Caco-2 (cell line): ENCODE measurements around the gene SCNN1A. TPM values are rescaled to one million over a fixed set of nuclear protein-coding genes. Genes with fewer than 3 reads are reported as not detected.

Experiments
- BruUV-seq: library from RNA; stranded (reverse); fragments of 400-500 nt; replicated peaks from 2 replicates; lab custom pipeline; 2021; lab: Mats Ljungman, UMichigan
- CTCF ChIA-PET: fragments of 300-600 bp; sonication (Branson Sonifier 250); formaldehyde crosslinking; loops from one replicate; lab custom pipeline; 2022; ENCODE audit warnings: antibody characterized with exemption; lab: Charles Lee
- POLR2A ChIA-PET: fragments of 300-600 bp; sonication (Branson Sonifier 250); formaldehyde crosslinking; loops from one replicate; lab custom pipeline; 2022; ENCODE audit warnings: antibody characterized with exemption; lab: Charles Lee
- DNase-seq, 2 experiments: peaks; one replicate each; pipeline versions ENCODE4 v3.0.0 to v3.0.0-alpha.2; 2020 to 2022
- H3K27me3 ChIP-seq: replicated peaks from 2 replicates; pipeline ENCODE4 v1.6.0; 2011; ENCODE audit warnings: low read length; ENCODE audit not compliant: control insufficient read depth, insufficient read depth
- H3K36me3 ChIP-seq: 2 replicates; pipeline ENCODE4 v1.5.1; 2011; ENCODE audit warnings: low read length; ENCODE audit not compliant: control insufficient read depth, insufficient read depth
- H3K4me1 ChIP-seq: fragments of 250-450 bp; sonication (Bioruptor Pico); 2 replicates; pipeline ENCODE4 v1.5.1; 2020; ENCODE audit warnings: mild to moderate bottlenecking
- H3K4me3 ChIP-seq: 2 replicates; pipeline ENCODE4 v1.5.1; 2011; ENCODE audit warnings: low read depth, mild to moderate bottlenecking, control low read depth, low read length
- H3K9me3 ChIP-seq: fragments of 250-450 bp; sonication (Bioruptor Pico); 2 replicates; pipeline ENCODE4 v1.5.1; 2020; ENCODE audit warnings: mild to moderate bottlenecking, moderate library complexity
- H3K27ac Mint-ChIP-seq: one replicate; pipeline ENCODE4 v1.8.0; 2022; ENCODE audit warnings: mixed read lengths; ENCODE audit not compliant: unreplicated experiment
- H3K27me3 Mint-ChIP-seq: one replicate; pipeline ENCODE4 v1.8.0; 2022; ENCODE audit warnings: mixed read lengths; ENCODE audit not compliant: insufficient read depth, unreplicated experiment
- H3K36me3 Mint-ChIP-seq: one replicate; pipeline ENCODE4 v1.8.0; 2022; ENCODE audit warnings: mild to moderate bottlenecking, mixed read lengths; ENCODE audit not compliant: insufficient read depth, unreplicated experiment
- H3K4me1 Mint-ChIP-seq: one replicate; pipeline ENCODE4 v1.8.0; 2022; ENCODE audit warnings: low read depth, mixed read lengths; ENCODE audit not compliant: unreplicated experiment
- H3K4me3 Mint-ChIP-seq: one replicate; pipeline ENCODE4 v1.8.0; 2022; ENCODE audit warnings: mild to moderate bottlenecking, moderate library complexity, mixed read lengths; ENCODE audit not compliant: unreplicated experiment
- H3K9me3 Mint-ChIP-seq: one replicate; pipeline ENCODE4 v1.8.0; 2022; ENCODE audit warnings: mixed read lengths; ENCODE audit not compliant: unreplicated experiment
- CTCF ChIP-seq, 2 experiments: fragments of 200-600 bp in 1 of 2; IDR thresholded peaks; 1 replicate in 1 of 2; 2 replicates in 1 of 2; pipeline versions ENCODE4 v1.5.1 to v1.8.0; 2011 to 2022; ENCODE audit warnings: antibody characterized with exemption in 1 of 2, control low read depth in 1 of 2, inconsistent platforms in 1 of 2, low read depth in 1 of 2, low read length in 1 of 2, mild to moderate bottlenecking in 1 of 2, moderate library complexity in 1 of 2; ENCODE audit not compliant: insufficient read depth in 1 of 2, severe bottlenecking in 1 of 2, unreplicated experiment in 1 of 2
- intact Hi-C: fragments of 100-400 bp; cut with micrococcal nuclease; formaldehyde crosslinking; loops from one replicate; pipeline ENCODE4 v1.10.0; 2022; ENCODE audit not compliant: unreplicated experiment
- total RNA-seq: library from RNA; stranded (reverse); gene quantifications from 2 replicates; pipeline ENCODE4 v1.2.3, GENCODE V29; 2022

The SCNN1A gene
- total RNA-seq, 1 experiment from 2014 or later: 52.6 TPM

GRCh38 chr12:6354495-6355393, 20.6 kb downstream of the SCNN1A start:
- H3K4me1 ChIP-seq: peaks cover under 1% of the 10 kb centered on the region; the same call in 1 of the 2 replicates
- no peak for TF ChIP-seq CTCF (IDR thresholded peaks at IDR 0.05; ENCODE audit: insufficient read depth in 1 of 2, low read depth in 1 of 2, low read length in 1 of 2, severe bottlenecking in 1 of 2, unreplicated experiment in 1 of 2)
- Mint-ChIP-seq H3K4me3 (no peak overlapping the region), H3K27me3 (no peaks in the 10 kb centered on the region), H3K36me3 (peaks cover 5% of the 10 kb centered on the region), H3K4me1 (no peaks in the 10 kb centered on the region), H3K27ac (no peak overlapping the region), H3K9me3 (no peaks in the 10 kb centered on the region)
- H3K36me3 ChIP-seq: no peaks in the 10 kb centered on the region
- intact Hi-C loops: no loop called here
- POLR2A ChIA-PET: interaction anchor here (1.0 to 2.7 kb wide), 3 partner anchors 13 to 18 kb away, joined by 4 to 14 read pairs (median 6); partner anchors contain the start of gene TNFRSF1A
- no peak for DNase-seq
- no peak overlapping the region for H3K4me3 ChIP-seq
- no peaks in the 10 kb centered on the region for H3K9me3 ChIP-seq
- BruUV-seq: no TSS peak
- H3K27me3 ChIP-seq: no peaks in the 10 kb centered on the region
- CTCF ChIA-PET: interaction anchor here (0.6 to 1.9 kb wide), 15 partner anchors 9 to 116 kb away, joined by 3 to 16 read pairs (median 5); partner anchors contain the start of genes LTBR, SCNN1A, TNFRSF1A and VAMP1

GRCh38 chr12:6352193-6353173, 22.9 kb downstream of the SCNN1A start:
- H3K27me3 ChIP-seq: no peaks in the 10 kb centered on the region
- Mint-ChIP-seq H3K9me3 (no peaks in the 10 kb centered on the region), H3K27me3 (no peaks in the 10 kb centered on the region), H3K4me3 (no peak overlapping the region), H3K4me1 (no peaks in the 10 kb centered on the region), H3K27ac (no peak overlapping the region), H3K36me3 (peaks cover 5% of the 10 kb centered on the region)
- intact Hi-C loops: no loop called here
- ChIA-PET CTCF (interaction anchor here (1.0 to 1.1 kb wide), 3 partner anchors 11 to 185 kb away, joined by 3 read pairs; no protein-coding TSS in a partner anchor), POLR2A (no interaction called here)
- no peak for DNase-seq
- TF ChIP-seq CTCF (IDR thresholded peaks at IDR 0.05; ENCODE audit: insufficient read depth in 1 of 2, low read depth in 1 of 2, low read length in 1 of 2, severe bottlenecking in 1 of 2, unreplicated experiment in 1 of 2): no peak
- H3K4me1 ChIP-seq: no peaks in the 10 kb centered on the region
- H3K9me3 ChIP-seq: no peaks in the 10 kb centered on the region
- no TSS peak for BruUV-seq
- no peak overlapping the region for H3K4me3 ChIP-seq
- H3K36me3 ChIP-seq: no peaks in the 10 kb centered on the region

GRCh38 chr12:6351622-6352021, 23.7 kb downstream of the SCNN1A start:
- Histone ChIP-seq H3K36me3 (no peaks in the 10 kb centered on the region), H3K9me3 (no peaks in the 10 kb centered on the region), H3K4me3 (no peak overlapping the region), H3K27me3 (no peaks in the 10 kb centered on the region), H3K4me1 (no peaks in the 10 kb centered on the region)
- no TSS peak for BruUV-seq
- POLR2A ChIA-PET: no interaction called here
- peaks cover 7% of the 10 kb centered on the region for H3K9me3 Mint-ChIP-seq
- DNase-seq: no peak
- peaks cover 5% of the 10 kb centered on the region for H3K36me3 Mint-ChIP-seq
- CTCF ChIA-PET: interaction anchor here (1.0 to 1.1 kb wide), 2 partner anchors 20 to 186 kb away, joined by 3 read pairs; no protein-coding TSS in a partner anchor
- TF ChIP-seq CTCF (IDR thresholded peaks at IDR 0.05; ENCODE audit: insufficient read depth in 1 of 2, low read depth in 1 of 2, low read length in 1 of 2, severe bottlenecking in 1 of 2, unreplicated experiment in 1 of 2): no peak
- no peak overlapping the region for H3K27ac Mint-ChIP-seq
- intact Hi-C loops: no loop called here
- H3K4me3 Mint-ChIP-seq: no peak overlapping the region
- no peaks in the 10 kb centered on the region for H3K27me3 Mint-ChIP-seq
- H3K4me1 Mint-ChIP-seq: no peaks in the 10 kb centered on the region
